ENCODE data around the gene DNASE1L2.
A peak's percentile ranks its signal among the peaks of the same experiment; 100 is the strongest.
"Not testable (repeated sequence)": the region's sequence is repeated elsewhere in the genome, so short reads cannot be mapped to it uniquely, and the experiment has no call there.

DNASE1L2 gene

GRCh38 chr16:2196981-2197511 is 39.2 kb upstream of the DNASE1L2 start:
- Histone ChIP-seq H3K4me1 (ENCODE audit: insufficient read depth, low read length) (no peaks in the 10 kb centered on the region), H3K36me3 (ENCODE audit: insufficient read depth, low read length) (no peaks in the 10 kb centered on the region), H3K9me3 (ENCODE audit: control insufficient read depth, insufficient read depth, low read length) (no peaks in the 10 kb centered on the region), H3K9ac (ENCODE audit: low read depth, low read length) (peak overlapping the region; percentile 42; the same call in 1 of the 2 replicates)

GRCh38 chr16:2197765-2198164 is 38.5 kb upstream of the DNASE1L2 start:
- Histone ChIP-seq H3K36me3 (ENCODE audit: insufficient read depth, low read length) (no peaks in the 10 kb centered on the region), H3K9ac (ENCODE audit: low read depth, low read length) (no peak overlapping the region), H3K9me3 (ENCODE audit: control insufficient read depth, insufficient read depth, low read length) (no peaks in the 10 kb centered on the region), H3K4me1 (ENCODE audit: insufficient read depth, low read length) (no peaks in the 10 kb centered on the region)

GRCh38 chr16:2198283-2198682 is 38.0 kb upstream of the DNASE1L2 start:
- Histone ChIP-seq H3K4me1 (ENCODE audit: insufficient read depth, low read length) (no peaks in the 10 kb centered on the region), H3K9ac (ENCODE audit: low read depth, low read length) (no peak overlapping the region), H3K36me3 (ENCODE audit: insufficient read depth, low read length) (no peaks in the 10 kb centered on the region), H3K9me3 (ENCODE audit: control insufficient read depth, insufficient read depth, low read length) (no peaks in the 10 kb centered on the region)

GRCh38 chr16:2199095-2199494 is 37.1 kb upstream of the DNASE1L2 start:
- H3K36me3 ChIP-seq (ENCODE audit: insufficient read depth, low read length) = no peaks in the 10 kb centered on the region
- H3K9me3 ChIP-seq (ENCODE audit: control insufficient read depth, insufficient read depth, low read length) = no peaks in the 10 kb centered on the region
- H3K4me1 ChIP-seq (ENCODE audit: insufficient read depth, low read length) = no peaks in the 10 kb centered on the region
- no peak overlapping the region for H3K9ac ChIP-seq (ENCODE audit: low read depth, low read length)

- H3K36me3 ChIP-seq (ENCODE audit: insufficient read depth, low read length) = no peaks in the 10 kb centered on the region
- no peak overlapping the region for H3K9ac ChIP-seq (ENCODE audit: low read depth, low read length)
- no peaks in the 10 kb centered on the region for H3K9me3 ChIP-seq (ENCODE audit: control insufficient read depth, insufficient read depth, low read length)
- no peaks in the 10 kb centered on the region for H3K4me1 ChIP-seq (ENCODE audit: insufficient read depth, low read length)
Measured at GRCh38 chr16:2199621-2200139, 36.6 kb upstream of the DNASE1L2 start.

GRCh38 chr16:2200313-2200712 is 35.9 kb upstream of the DNASE1L2 start:
- no peaks in the 10 kb centered on the region for H3K4me1 ChIP-seq (ENCODE audit: insufficient read depth, low read length)
- no peaks in the 10 kb centered on the region for H3K9me3 ChIP-seq (ENCODE audit: control insufficient read depth, insufficient read depth, low read length)
- no peak overlapping the region for H3K9ac ChIP-seq (ENCODE audit: low read depth, low read length)
- no peaks in the 10 kb centered on the region for H3K36me3 ChIP-seq (ENCODE audit: insufficient read depth, low read length)

GRCh38 chr16:2203119-2203688 is 33.0 kb upstream of the DNASE1L2 start:
- not testable (repeated sequence) for H3K4me1 ChIP-seq (ENCODE audit: insufficient read depth, low read length); H3K9me3 ChIP-seq (ENCODE audit: control insufficient read depth, insufficient read depth, low read length); H3K9ac ChIP-seq (ENCODE audit: low read depth, low read length); H3K36me3 ChIP-seq (ENCODE audit: insufficient read depth, low read length)

GRCh38 chr16:2204416-2205103 is 31.7 kb upstream of the DNASE1L2 start:
- Histone ChIP-seq H3K9ac (ENCODE audit: low read depth, low read length) (peak overlapping the region; percentile 95), H3K9me3 (ENCODE audit: control insufficient read depth, insufficient read depth, low read length) (no peaks in the 10 kb centered on the region), H3K36me3 (ENCODE audit: insufficient read depth, low read length) (no peaks in the 10 kb centered on the region), H3K4me1 (ENCODE audit: insufficient read depth, low read length) (no peaks in the 10 kb centered on the region)

GRCh38 chr16:2205104-2205966 is 30.9 kb upstream of the DNASE1L2 start, which contains the start of gene MLST8:
TSS of gene MLST8 (plus strand) at chr16:2205454. CDS start at chr16:2206086, 632 bp downstream.
- H3K9me3 ChIP-seq (ENCODE audit: control insufficient read depth, insufficient read depth, low read length) = no peaks in the 10 kb centered on the region
- peaks cover 1% of the 10 kb centered on the region; the same call in 1 of the 2 replicates for H3K4me1 ChIP-seq (ENCODE audit: insufficient read depth, low read length)
- peak within 1 kb of the TSS; percentile 95 for H3K9ac ChIP-seq (ENCODE audit: low read depth, low read length)
- H3K36me3 ChIP-seq (ENCODE audit: insufficient read depth, low read length) = no peaks in the 10 kb centered on the region

- peaks cover 7% of the 10 kb centered on the region; the same call in 1 of the 2 replicates for H3K4me1 ChIP-seq (ENCODE audit: insufficient read depth, low read length)
- H3K9me3 ChIP-seq (ENCODE audit: control insufficient read depth, insufficient read depth, low read length) = no peaks in the 10 kb centered on the region
- no peaks in the 10 kb centered on the region for H3K36me3 ChIP-seq (ENCODE audit: insufficient read depth, low read length)
- peak overlapping the region; percentile 95 for H3K9ac ChIP-seq (ENCODE audit: low read depth, low read length)
Measured at GRCh38 chr16:2205967-2206313, 30.3 kb upstream of the DNASE1L2 start.

GRCh38 chr16:2206420-2206779 is 29.8 kb upstream of the DNASE1L2 start:
- no peaks in the 10 kb centered on the region for H3K36me3 ChIP-seq (ENCODE audit: insufficient read depth, low read length)
- H3K4me1 ChIP-seq (ENCODE audit: insufficient read depth, low read length) = peaks cover 7% of the 10 kb centered on the region; the same call in 1 of the 2 replicates
- peak overlapping the region; percentile 95 for H3K9ac ChIP-seq (ENCODE audit: low read depth, low read length)
- no peaks in the 10 kb centered on the region for H3K9me3 ChIP-seq (ENCODE audit: control insufficient read depth, insufficient read depth, low read length)

GRCh38 chr16:2206780-2207433 is 29.3 kb upstream of the DNASE1L2 start:
- peaks cover 7% of the 10 kb centered on the region; the same call in 1 of the 2 replicates for H3K4me1 ChIP-seq (ENCODE audit: insufficient read depth, low read length)

GRCh38 chr16:2207872-2208271 is 28.4 kb upstream of the DNASE1L2 start:
- peaks cover 7% of the 10 kb centered on the region; the same call in 1 of the 2 replicates for H3K4me1 ChIP-seq (ENCODE audit: insufficient read depth, low read length)
- no peaks in the 10 kb centered on the region for H3K9me3 ChIP-seq (ENCODE audit: control insufficient read depth, insufficient read depth, low read length)
- H3K9ac ChIP-seq (ENCODE audit: low read depth, low read length) = no peak overlapping the region
- H3K36me3 ChIP-seq (ENCODE audit: insufficient read depth, low read length) = 0 out of 2 replicates have a peak, but pooled peaks cover 2% of the 10 kb centered on the region

More at GRCh38 chr16:2206780-2207433, 29.3 kb upstream of the DNASE1L2 start:
- Histone ChIP-seq H3K9ac (ENCODE audit: low read depth, low read length) (no peak overlapping the region), H3K36me3 (ENCODE audit: insufficient read depth, low read length) (no peaks in the 10 kb centered on the region), H3K9me3 (ENCODE audit: control insufficient read depth, insufficient read depth, low read length) (no peaks in the 10 kb centered on the region)

GRCh38 chr16:2208308-2208707 is 27.9 kb upstream of the DNASE1L2 start:
- H3K36me3 ChIP-seq (ENCODE audit: insufficient read depth, low read length) = 0 out of 2 replicates have a peak, but pooled peaks cover 2% of the 10 kb centered on the region
- peaks cover 7% of the 10 kb centered on the region; the same call in 1 of the 2 replicates for H3K4me1 ChIP-seq (ENCODE audit: insufficient read depth, low read length)
- H3K9me3 ChIP-seq (ENCODE audit: control insufficient read depth, insufficient read depth, low read length) = no peaks in the 10 kb centered on the region
- no peak overlapping the region for H3K9ac ChIP-seq (ENCODE audit: low read depth, low read length)

Measured in ES-I3 (cell line).